ENCODE data around the gene OR1F1. TPM values are rescaled to one million over a fixed set of nuclear protein-coding genes. Genes with fewer than 3 reads are reported as not detected.

The OR1F1 gene
- total and polyA plus RNA-seq, 2 experiments from 2014 or later = 0.38 TPM; not detected in 1

DNA sequence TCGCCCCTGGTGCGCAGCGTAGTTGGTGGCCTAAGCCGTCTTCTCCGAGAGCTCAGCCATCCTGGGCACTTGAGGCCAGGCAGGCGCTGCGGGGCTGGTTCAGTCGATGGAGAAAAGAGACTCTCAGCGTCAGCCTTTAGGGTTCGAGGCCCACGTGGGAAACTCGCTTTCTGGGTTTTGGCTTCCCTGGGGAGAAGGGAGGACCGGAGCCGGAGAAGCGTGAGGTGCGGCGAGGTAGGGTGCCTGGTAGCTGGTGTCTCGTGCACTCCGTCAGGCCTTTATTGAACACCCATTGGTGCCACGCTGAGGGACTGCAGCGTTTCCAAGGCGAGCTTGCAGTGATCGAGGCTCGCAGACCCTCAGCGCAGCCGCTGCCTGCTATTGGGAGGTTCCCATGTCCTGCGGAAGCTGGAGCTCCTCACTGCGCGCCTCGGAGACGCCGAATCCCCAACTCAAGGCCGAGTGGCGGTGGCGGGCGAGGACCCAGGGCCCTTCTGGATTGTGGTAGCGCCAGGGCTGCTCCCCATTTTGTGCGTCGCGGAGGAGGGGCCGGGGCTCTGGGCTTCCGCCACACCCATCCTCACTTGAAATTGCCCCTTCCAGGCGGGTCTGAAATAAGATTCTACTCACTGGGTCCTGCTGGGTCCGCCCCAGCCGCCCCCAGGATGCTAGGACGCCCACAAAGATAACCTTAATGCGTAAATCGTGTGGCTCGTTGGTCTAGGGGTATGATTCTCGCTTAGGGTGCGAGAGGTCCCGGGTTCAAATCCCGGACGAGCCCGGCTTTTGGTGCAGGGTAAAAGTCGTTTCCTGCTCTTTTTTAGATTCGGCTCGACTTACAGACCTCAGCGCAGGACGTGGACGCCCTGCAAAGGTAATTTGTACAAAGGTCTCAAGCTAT, 1.2 kb downstream of the OR1F1 start:
- peak overlapping the region; percentile 81 for H3K27ac Mint-ChIP-seq
- peak; percentile 31 for ATAC-seq
- H3K36me3 Mint-ChIP-seq (ENCODE audit: low read depth) = peaks cover 5% of the 10 kb centered on the region; the same call in 2 of the 3 replicates
- Histone ChIP-seq H3K9me2 (ENCODE audit: insufficient read depth) (no peaks in the 10 kb centered on the region), H2AFZ (peak overlapping the region; percentile 98), H3K79me2 (replicated peaks; ENCODE audit: insufficient read depth) (no peaks in the 10 kb centered on the region), H3K4me1 (ENCODE audit: insufficient read depth) (peaks cover 12% of the 10 kb centered on the region), H3K4me2 (peak overlapping the region; percentile 86), H3K27ac (ENCODE audit: low read depth) (no peak overlapping the region), H3F3A (replicated peaks; ENCODE audit: low read depth) (0 out of 2 replicates have a peak, but pooled peaks cover 8% of the 10 kb centered on the region), H3K4me3 (peak overlapping the region; percentile 99), H4K20me1 (replicated peaks; ENCODE audit: insufficient read depth) (no peaks in the 10 kb centered on the region; the same call in 1 of the 2 replicates), H3K36me3 (ENCODE audit: insufficient read depth) (no peaks in the 10 kb centered on the region), H3K27me3 (ENCODE audit: insufficient read depth) (peaks cover 17% of the 10 kb centered on the region)
- H3K9me3 Mint-ChIP-seq = peaks cover 28% of the 10 kb centered on the region
- TF ChIP-seq CREB1 (CRISPR knock-in tag; IDR thresholded peaks at IDR 0.05; ENCODE audit: low read depth) (peak; percentile 61), EZH2phosphoT487 (IDR thresholded peaks at IDR 0.05; ENCODE audit: unreplicated experiment) (no peak), ZNF331 (CRISPR knock-in tag; IDR thresholded peaks at IDR 0.05; ENCODE audit: low read depth) (no peak)
- TF ChIP-seq, protein P1, sequence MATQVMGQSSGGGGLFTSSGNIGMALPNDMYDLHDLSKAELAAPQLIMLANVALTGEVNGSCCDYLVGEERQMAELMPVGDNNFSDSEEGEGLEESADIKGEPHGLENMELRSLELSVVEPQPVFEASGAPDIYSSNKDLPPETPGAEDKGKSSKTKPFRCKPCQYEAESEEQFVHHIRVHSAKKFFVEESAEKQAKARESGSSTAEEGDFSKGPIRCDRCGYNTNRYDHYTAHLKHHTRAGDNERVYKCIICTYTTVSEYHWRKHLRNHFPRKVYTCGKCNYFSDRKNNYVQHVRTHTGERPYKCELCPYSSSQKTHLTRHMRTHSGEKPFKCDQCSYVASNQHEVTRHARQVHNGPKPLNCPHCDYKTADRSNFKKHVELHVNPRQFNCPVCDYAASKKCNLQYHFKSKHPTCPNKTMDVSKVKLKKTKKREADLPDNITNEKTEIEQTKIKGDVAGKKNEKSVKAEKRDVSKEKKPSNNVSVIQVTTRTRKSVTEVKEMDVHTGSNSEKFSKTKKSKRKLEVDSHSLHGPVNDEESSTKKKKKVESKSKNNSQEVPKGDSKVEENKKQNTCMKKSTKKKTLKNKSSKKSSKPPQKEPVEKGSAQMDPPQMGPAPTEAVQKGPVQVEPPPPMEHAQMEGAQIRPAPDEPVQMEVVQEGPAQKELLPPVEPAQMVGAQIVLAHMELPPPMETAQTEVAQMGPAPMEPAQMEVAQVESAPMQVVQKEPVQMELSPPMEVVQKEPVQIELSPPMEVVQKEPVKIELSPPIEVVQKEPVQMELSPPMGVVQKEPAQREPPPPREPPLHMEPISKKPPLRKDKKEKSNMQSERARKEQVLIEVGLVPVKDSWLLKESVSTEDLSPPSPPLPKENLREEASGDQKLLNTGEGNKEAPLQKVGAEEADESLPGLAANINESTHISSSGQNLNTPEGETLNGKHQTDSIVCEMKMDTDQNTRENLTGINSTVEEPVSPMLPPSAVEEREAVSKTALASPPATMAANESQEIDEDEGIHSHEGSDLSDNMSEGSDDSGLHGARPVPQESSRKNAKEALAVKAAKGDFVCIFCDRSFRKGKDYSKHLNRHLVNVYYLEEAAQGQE (IDR thresholded peaks at IDR 0.05; ENCODE audit: unreplicated experiment) = no peak
- DNase-seq (ENCODE audit: low spot score) = peak; percentile 85
- peaks cover 16% of the 10 kb centered on the region for H3K4me1 Mint-ChIP-seq
- peak overlapping the region; percentile 97 for H3K4me3 Mint-ChIP-seq
- peaks cover 53% of the 10 kb centered on the region for H3K27me3 Mint-ChIP-seq (ENCODE audit: insufficient read depth, low read depth, poor library complexity)

DNA sequence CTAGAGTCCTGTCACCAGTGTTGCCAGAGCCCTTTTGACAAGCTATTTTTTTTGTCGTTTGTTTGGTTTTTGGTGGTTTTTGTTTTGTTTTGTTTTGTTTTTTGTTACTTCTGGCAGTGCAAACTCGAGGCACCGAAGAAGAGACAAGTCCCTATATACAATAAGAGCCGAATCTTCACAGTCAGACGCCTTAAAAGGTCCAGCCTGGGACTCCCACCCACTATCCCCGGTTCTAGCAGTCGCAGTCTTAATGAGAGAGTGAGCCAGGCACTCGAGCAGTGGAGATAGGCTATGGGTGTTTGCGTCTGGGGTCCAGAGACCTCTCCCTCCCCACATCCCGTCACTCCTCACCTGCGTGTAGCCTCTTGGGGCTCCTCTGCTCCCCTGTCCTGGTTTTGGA, 1.9 kb downstream of the OR1F1 start:
- Mint-ChIP-seq H3K36me3 (ENCODE audit: low read depth) (peaks cover 4% of the 10 kb centered on the region; the same call in 2 of the 3 replicates), H3K4me3 (peak overlapping the region; percentile 97), H3K9me3 (peaks cover 27% of the 10 kb centered on the region; the same call in 2 of the 3 replicates), H3K27me3 (ENCODE audit: insufficient read depth, low read depth, poor library complexity) (peaks cover 51% of the 10 kb centered on the region), H3K4me1 (peaks cover 16% of the 10 kb centered on the region), H3K27ac (no peak overlapping the region)
- TF ChIP-seq, protein P2, sequence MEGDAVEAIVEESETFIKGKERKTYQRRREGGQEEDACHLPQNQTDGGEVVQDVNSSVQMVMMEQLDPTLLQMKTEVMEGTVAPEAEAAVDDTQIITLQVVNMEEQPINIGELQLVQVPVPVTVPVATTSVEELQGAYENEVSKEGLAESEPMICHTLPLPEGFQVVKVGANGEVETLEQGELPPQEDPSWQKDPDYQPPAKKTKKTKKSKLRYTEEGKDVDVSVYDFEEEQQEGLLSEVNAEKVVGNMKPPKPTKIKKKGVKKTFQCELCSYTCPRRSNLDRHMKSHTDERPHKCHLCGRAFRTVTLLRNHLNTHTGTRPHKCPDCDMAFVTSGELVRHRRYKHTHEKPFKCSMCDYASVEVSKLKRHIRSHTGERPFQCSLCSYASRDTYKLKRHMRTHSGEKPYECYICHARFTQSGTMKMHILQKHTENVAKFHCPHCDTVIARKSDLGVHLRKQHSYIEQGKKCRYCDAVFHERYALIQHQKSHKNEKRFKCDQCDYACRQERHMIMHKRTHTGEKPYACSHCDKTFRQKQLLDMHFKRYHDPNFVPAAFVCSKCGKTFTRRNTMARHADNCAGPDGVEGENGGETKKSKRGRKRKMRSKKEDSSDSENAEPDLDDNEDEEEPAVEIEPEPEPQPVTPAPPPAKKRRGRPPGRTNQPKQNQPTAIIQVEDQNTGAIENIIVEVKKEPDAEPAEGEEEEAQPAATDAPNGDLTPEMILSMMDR (conservative IDR thresholded peaks at IDR 0.05; ENCODE audit: low read depth in 2 of 2) = no peak
- TF ChIP-seq JUNB (IDR thresholded peaks at IDR 0.05; ENCODE audit: unreplicated experiment) (no peak), CREB1 (CRISPR knock-in tag; IDR thresholded peaks at IDR 0.05; ENCODE audit: low read depth) (no peak), EZH2phosphoT487 (IDR thresholded peaks at IDR 0.05; ENCODE audit: unreplicated experiment) (no peak), EZH2 (IDR thresholded peaks at IDR 0.05; ENCODE audit: low read depth, unreplicated experiment) (no peak), NANOG (IDR thresholded peaks at IDR 0.05; ENCODE audit: borderline replicate concordance) (no peak), ZNF331 (CRISPR knock-in tag; IDR thresholded peaks at IDR 0.05; ENCODE audit: low read depth) (no peak)
- TF ChIP-seq, protein P1 (IDR thresholded peaks at IDR 0.05; ENCODE audit: unreplicated experiment) = no peak
- H3K4me3 ChIP-seq = peak overlapping the region; percentile 99
- no peaks in the 10 kb centered on the region; the same call in 1 of the 2 replicates for H4K20me1 ChIP-seq (replicated peaks; ENCODE audit: insufficient read depth)
- H2AFZ ChIP-seq = no peak overlapping the region
- no peaks in the 10 kb centered on the region for H3K9me2 ChIP-seq (ENCODE audit: insufficient read depth)
- H3K4me1 ChIP-seq (ENCODE audit: insufficient read depth) = peaks cover 12% of the 10 kb centered on the region
- H3F3A ChIP-seq (replicated peaks; ENCODE audit: low read depth) = 0 out of 2 replicates have a peak, but pooled peaks cover 8% of the 10 kb centered on the region
- H3K36me3 ChIP-seq (ENCODE audit: insufficient read depth) = no peaks in the 10 kb centered on the region
- peak overlapping the region; percentile 86 for H3K4me2 ChIP-seq
- H3K27me3 ChIP-seq (ENCODE audit: insufficient read depth) = peaks cover 17% of the 10 kb centered on the region
- ATAC-seq (peak; percentile 1; the same call in 1 of the 3 replicates), DNase-seq (ENCODE audit: low spot score) (no peak)
- no peaks in the 10 kb centered on the region for H3K79me2 ChIP-seq (replicated peaks; ENCODE audit: insufficient read depth)
- no peak overlapping the region for H3K27ac ChIP-seq (ENCODE audit: low read depth)
